ENCODE results near the gene HOXD8.
A peak's percentile ranks its signal among the peaks of the same experiment; 100 is the strongest.

HOXD8 gene

GRCh38 chr2:176160986-176161824, 31.7 kb downstream of the HOXD8 start:
- no peak for DNase-seq

- no peak for DNase-seq
Measured at GRCh38 chr2:176161825-176162626, 32.5 kb downstream of the HOXD8 start.

- no peak for DNase-seq
Measured at GRCh38 chr2:176162911-176163671, 33.6 kb downstream of the HOXD8 start.

- DNase-seq: no peak
Measured at GRCh38 chr2:176163672-176164056, 34.2 kb downstream of the HOXD8 start.

- no peak for DNase-seq
Measured at GRCh38 chr2:176164201-176164600, 34.7 kb downstream of the HOXD8 start.

- no peak for DNase-seq
Measured at GRCh38 chr2:176164611-176165369, 35.3 kb downstream of the HOXD8 start.

- no peak for DNase-seq
Measured at GRCh38 chr2:176165370-176166050, 36.0 kb downstream of the HOXD8 start.

- no peak for DNase-seq
Measured at GRCh38 chr2:176166272-176166671, 36.8 kb downstream of the HOXD8 start.

DNA sequence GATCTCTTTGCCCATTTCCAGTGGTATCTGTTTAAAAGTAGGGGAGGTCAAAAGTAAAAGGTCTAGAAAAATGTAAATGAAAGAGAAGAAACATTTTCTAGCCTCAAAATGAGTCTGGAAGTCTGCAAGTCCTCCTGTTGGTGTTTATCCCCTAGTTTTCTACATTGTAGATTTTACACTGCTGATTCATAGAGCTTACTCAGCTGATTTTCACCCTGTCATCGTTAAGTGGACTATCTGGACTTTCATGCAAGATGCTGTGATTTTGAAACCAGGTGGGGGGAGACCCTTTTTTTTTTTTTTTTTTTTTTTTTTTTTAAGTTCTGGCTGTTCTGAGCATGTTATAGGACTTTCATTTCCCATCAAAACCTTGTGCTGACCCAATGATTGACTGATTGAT, 37.9 kb downstream of the HOXD8 start:
- DNase-seq: no peak

GRCh38 chr2:176169181-176169580, 39.7 kb downstream of the HOXD8 start:
- no peak for DNase-seq

GRCh38 chr2:176169711-176170110, 40.2 kb downstream of the HOXD8 start:
- no peak for DNase-seq

GRCh38 chr2:176170602-176171305, 41.2 kb downstream of the HOXD8 start:
- peak; percentile 46 to 53 for DNase-seq

GRCh38 chr2:176171351-176172006, 42.0 kb downstream of the HOXD8 start:
- DNase-seq: peak; percentile 46 to 71

- DNase-seq: peak; percentile 12 to 43
Measured at GRCh38 chr2:176172007-176172894, 42.7 kb downstream of the HOXD8 start.

DNA sequence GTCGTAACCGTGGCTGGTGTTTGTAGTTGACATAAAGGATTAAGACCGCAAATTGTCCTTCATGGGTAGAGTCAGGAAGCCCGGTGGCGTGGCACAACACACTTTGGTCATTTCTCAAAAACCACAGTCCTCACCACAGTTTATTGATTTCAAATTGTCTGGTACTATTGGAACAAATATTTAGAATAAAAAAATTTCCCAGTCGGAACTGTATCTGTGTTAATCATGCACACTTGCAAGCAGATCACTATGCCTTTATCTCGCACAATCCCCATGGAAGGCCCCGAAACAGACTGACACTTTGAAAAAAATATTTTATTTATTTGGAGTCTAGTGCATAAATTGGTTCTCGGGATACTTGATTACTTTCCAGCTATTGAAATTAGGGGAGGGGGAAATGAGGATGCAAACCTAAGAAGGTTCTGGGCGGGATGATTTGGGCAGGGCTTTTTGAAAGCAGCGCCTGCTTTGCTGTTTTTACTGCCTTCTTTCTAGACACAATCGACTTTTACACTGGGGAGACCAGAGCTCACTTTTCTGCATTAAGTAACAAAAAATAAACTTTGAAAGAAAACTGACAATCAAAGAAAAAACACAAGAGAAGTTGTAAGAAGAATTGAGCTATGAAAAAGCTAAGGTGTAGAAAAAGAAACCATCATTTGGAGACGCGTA, 43.5 kb downstream of the HOXD8 start:
- peak in 1 of 2 experiments; percentile 53 for DNase-seq

- DNase-seq: no peak
Measured at GRCh38 chr2:176173567-176174381, 44.3 kb downstream of the HOXD8 start.

DNA sequence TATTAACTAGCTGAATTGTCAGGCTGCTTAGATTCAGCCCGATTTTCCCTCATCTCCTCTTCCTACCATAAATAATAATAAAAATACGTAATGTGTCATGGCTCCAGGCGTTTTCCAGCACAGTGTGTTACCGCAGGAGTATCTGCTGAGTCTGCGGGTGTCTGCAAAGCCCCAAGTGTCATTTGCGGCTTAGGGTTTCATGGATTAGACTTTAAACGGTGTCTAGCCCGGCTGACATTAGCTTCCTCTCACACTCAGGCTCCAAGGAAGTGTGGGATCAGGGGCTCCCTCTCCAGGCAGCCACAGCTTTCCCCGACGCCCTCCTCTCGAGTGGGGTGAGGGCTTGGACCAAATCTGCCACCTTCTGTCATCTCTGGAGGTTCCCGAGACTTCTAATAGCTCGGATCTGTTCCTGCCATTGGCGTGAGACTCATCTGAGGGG, 44.9 kb downstream of the HOXD8 start:
- DNase-seq: peak; percentile 93 to 96

Measured in NCI-H524 (cell line).